GM12873 (cell line): ENCODE measurements around the gene C12orf60.

Experiments used
- CTCF ChIP-seq: IDR thresholded peaks from 2 replicates; pipeline ENCODE4 v1.5.1; 2012; ENCODE audit warnings: low read depth, mild to moderate bottlenecking, moderate library complexity, low read length, control low read depth; ENCODE audit not compliant: insufficient read depth; ENCODE audit errors: missing control alignments

The C12orf60 gene

DNA sequence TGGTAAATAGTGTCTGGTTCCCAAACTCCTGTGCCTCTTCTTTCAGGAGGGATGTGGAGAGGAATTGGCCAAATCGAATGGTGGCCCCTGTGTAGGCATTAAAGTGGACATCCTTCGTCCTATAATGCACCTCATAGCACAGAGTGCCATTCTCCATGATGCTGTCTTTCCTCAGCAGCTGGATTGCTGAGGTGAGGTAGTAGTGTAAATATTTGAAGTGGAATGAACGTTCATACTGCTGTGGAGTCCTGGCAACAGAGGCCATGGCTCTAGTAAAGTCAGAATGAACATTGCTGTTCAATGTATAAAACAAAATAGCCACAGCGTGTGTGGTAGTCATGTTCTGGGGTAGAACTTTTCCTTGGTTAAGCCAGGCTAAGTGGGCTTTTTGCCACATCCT is 37.1 kb downstream of the C12orf60 start:
- no peak for TF ChIP-seq CTCF

DNA sequence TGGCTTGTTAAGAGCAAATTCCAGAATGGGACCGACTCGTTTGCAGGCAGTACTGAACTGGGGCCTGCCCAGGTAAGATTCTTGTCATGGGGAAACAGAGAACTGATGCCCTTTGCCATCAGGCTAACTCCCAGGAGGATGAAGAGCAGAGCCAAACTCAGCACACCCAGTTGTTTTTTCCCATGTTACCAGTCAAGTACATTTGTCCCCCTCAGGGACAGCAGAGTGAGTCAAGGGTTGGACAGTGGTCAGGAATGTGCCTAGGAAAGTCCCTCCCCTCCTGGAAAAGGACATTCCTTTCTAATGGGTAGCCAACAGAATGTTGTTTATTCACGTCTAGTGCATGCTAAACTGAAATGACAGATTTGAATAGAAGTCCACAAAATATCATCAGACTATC is 38.3 kb downstream of the C12orf60 start:
- no peak for TF ChIP-seq CTCF

DNA sequence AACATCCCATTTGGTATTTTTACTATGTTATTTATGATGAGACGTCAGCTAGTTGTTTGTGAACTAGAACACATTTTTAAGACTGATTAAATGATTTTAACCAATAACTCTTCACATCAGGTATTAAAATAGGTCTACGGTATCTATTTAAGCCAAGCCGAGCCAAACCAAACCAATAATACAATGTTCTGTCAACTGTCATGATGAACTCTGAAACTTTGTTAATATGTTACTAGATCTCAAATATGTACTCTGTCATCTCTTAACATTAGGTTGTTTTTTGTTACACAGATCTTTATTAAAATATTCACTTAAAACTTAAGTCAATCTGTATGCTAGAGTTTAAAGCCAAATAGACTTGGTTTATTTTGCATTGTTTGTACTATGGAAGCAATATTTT is 38.8 kb downstream of the C12orf60 start:
- no peak for TF ChIP-seq CTCF

DNA sequence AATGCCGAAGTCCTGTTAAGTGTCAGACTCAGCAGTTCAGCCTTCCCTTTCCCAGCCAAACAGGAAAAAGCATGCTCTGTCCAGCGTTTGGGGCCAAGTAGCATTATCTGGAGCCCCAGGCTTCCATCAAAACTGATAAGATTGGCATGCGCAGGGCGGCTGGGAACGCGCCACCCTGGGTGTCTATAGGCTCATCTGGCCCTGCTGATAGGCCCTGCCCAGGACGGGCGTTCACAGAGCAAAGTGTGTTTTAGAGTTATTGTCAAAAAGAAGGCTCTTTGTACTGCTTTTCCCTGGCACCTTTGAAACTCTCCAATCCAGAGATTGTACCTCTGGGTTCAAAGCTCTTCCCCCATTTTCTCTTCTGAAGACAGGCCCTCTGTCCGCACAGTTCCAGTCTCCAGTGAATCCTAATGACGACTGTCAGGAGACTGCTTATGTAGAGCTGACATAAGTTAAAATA is 40.0 kb downstream of the C12orf60 start, which contains the start of gene ART4:
Gene ART4 (minus strand): TSS at position 102 of the 463 bp plus-strand sequence. CDS start 413 bp downstream, outside the sequence.
- TF ChIP-seq CTCF = no peak

GRCh38 chr12:14844401-14844800 is 40.9 kb downstream of the C12orf60 start:
- no peak for TF ChIP-seq CTCF

- TF ChIP-seq CTCF = peak; percentile 55
Measured at GRCh38 chr12:14845350-14845750, 41.9 kb downstream of the C12orf60 start.

DNA sequence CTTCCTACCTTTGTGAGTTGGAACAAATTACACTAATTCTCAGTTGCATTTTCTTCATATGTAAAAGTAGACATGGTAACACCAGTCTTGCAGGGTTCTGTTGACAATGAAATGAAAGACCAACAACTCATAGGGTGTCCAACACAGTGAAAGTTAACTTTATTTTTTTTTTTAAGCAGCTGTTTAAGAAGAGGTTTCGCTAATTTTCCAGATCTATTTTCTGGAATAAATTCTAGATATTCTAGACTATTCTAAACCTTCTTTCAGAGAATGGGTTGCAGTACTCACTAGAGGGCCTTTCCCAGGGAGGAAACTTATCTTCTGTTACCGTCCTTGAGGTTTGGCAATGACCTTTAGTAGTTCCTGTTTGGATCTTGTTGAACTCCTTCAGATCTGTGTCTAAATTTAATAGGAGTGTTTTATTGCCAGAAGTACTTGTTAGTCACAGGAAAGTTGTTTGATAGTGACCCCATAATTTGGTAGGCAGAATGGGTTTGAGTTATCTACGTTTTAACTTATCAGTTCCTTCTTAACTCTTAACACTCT is 42.6 kb downstream of the C12orf60 start:
- no peak for TF ChIP-seq CTCF
